Measurements from ENCODE around the gene COASY. TPM values are rescaled to one million over a fixed set of nuclear protein-coding genes. Genes with fewer than 3 reads are reported as not detected.
"Not testable (repeated sequence)": the region's sequence is repeated elsewhere in the genome, so short reads cannot be mapped to it uniquely, and the experiment has no call there.

COASY gene
- total and polyA plus RNA-seq, 8 donors, result 15.6 to 127 (median 82.4) TPM

GRCh38 chr17:42547001-42547461 is 14.9 kb upstream of the COASY start:
- WGBS, 5 donors, result 73 to 89% (median 81%) methylated on average over 10 to 23 of the region's 23 CpGs
- TF ChIP-seq POLR2A (IDR thresholded peaks at IDR 0.05) (no peak), CTCF (IDR thresholded peaks at IDR 0.05) (no peak), EP300 (IDR thresholded peaks at IDR 0.05) (no peak), POLR2AphosphoS5 (IDR thresholded peaks at IDR 0.05) (no peak)
- Histone ChIP-seq H3K4me1 (peaks cover 5 to 27% (median 20%) of the 10 kb centered on the region in 4 donors), H3K27me3 (no peaks in the 10 kb centered on the region), H3K4me3 (no peak overlapping the region), H3K9me3 (no peaks in the 10 kb centered on the region), H3K36me3 (peaks cover 21 to 40% (median 29%) of the 10 kb centered on the region in 4 donors), H3K27ac (no peak overlapping the region)
- DNase-seq, result no peak
- intact Hi-C loops (cut with DNase I; ENCODE audit: low total_unique reads), result no loop called here

DNA sequence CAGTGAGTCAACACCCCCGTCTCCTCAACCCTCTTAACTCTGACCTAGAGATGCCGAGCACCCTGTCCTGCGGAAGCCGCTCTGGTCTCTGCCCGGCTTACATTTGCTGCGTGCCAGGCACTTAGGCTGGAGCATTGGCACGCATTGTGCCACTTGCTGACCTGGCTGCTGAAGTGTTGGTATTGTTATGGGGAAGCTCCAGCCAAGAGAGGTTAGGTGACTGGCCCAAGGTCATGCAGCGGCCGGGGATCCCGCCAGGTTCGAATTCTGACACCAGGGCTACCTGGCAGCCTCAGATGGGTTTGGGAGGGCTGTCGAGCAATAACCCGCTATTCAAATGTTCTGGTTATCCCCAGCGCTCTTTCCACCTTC is 14.3 kb upstream of the COASY start:
- Histone ChIP-seq H3K27ac (peak overlapping the region in 1 of 5 donors; percentile 1), H3K36me3 (peaks cover 14 to 38% (median 23%) of the 10 kb centered on the region in 4 donors), H3K27me3 (no peaks in the 10 kb centered on the region), H3K4me1 (peaks cover 5 to 33% (median 22%) of the 10 kb centered on the region in 4 donors), H3K9me3 (no peaks in the 10 kb centered on the region), H3K4me3 (peak overlapping the region in 3 of 4 donors; percentile 39 to 55 (median 45))
- TF ChIP-seq EP300 (IDR thresholded peaks at IDR 0.05), result no peak
- no peak for TF ChIP-seq POLR2A (IDR thresholded peaks at IDR 0.05)
- no peak for TF ChIP-seq POLR2AphosphoS5 (IDR thresholded peaks at IDR 0.05)
- no peak for TF ChIP-seq CTCF (IDR thresholded peaks at IDR 0.05)
- intact Hi-C loops (cut with DNase I; ENCODE audit: low total_unique reads), result no loop called here
- peak in 1 of 2 donors; percentile 45 for DNase-seq
- 56 to 76% (median 72%) methylated on average over 5 to 14 of the region's 14 CpGs for WGBS, 5 donors

DNA sequence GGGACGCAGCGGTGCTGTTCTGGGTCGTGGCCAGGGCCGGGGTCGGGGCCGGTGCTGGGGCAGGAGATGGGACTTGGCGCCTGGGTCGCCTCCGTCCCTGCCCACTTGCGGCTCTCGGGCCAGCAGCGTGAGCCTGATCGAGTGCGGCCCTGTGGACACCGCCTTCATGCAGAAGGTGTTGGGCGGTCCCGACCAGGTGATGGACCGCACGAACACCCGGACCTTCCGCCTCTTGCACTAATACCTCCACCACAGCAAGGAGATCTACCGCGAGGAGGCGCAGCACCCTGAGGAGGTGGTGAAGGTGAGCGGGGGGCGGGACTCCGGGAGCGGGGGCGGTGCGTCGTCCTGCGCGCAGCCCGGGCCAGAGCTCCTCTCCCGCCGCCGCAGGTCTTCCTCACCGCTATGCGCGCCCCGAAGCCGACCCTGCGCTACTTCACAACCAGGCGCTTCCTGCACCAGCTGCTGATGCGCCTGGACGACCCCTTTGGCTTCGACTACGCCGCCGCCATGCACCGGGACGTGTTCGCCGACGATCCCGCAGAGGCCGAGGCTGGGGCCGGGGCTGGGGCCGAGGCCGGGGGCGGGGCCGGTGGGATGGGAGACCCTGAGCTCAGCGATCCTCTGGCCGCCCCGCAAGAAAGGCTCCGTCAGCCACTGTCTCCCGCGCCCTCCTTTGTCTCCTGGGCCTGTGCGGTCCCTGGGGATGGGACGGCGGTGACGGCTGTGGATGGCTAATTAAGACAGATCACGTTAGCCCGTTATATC is 13.7 kb upstream of the COASY start:
- Histone ChIP-seq H3K9me3 (no peaks in the 10 kb centered on the region), H3K27ac (peak overlapping the region in 1 of 5 donors; percentile 1), H3K27me3 (no peaks in the 10 kb centered on the region), H3K36me3 (peaks cover 8 to 37% (median 22%) of the 10 kb centered on the region in 4 donors), H3K4me3 (peak overlapping the region; percentile 32 to 55 (median 42)), H3K4me1 (peaks cover 7 to 38% (median 27%) of the 10 kb centered on the region in 4 donors)
- 9 to 38% (median 14%) methylated on average over 21 to 74 of the region's 74 CpGs for WGBS, 5 donors
- DNase-seq, result peak; percentile 94
- peak; percentile 7 to 81 (median 24) for TF ChIP-seq POLR2AphosphoS5 (IDR thresholded peaks at IDR 0.05)
- no peak for TF ChIP-seq POLR2A (IDR thresholded peaks at IDR 0.05)
- peak in 5 of 7 experiments; percentile 20 to 62 (median 57) for TF ChIP-seq CTCF (IDR thresholded peaks at IDR 0.05)
- no peak for TF ChIP-seq EP300 (IDR thresholded peaks at IDR 0.05)
- intact Hi-C loops (cut with DNase I; ENCODE audit: low total_unique reads), result no loop called here

DNA sequence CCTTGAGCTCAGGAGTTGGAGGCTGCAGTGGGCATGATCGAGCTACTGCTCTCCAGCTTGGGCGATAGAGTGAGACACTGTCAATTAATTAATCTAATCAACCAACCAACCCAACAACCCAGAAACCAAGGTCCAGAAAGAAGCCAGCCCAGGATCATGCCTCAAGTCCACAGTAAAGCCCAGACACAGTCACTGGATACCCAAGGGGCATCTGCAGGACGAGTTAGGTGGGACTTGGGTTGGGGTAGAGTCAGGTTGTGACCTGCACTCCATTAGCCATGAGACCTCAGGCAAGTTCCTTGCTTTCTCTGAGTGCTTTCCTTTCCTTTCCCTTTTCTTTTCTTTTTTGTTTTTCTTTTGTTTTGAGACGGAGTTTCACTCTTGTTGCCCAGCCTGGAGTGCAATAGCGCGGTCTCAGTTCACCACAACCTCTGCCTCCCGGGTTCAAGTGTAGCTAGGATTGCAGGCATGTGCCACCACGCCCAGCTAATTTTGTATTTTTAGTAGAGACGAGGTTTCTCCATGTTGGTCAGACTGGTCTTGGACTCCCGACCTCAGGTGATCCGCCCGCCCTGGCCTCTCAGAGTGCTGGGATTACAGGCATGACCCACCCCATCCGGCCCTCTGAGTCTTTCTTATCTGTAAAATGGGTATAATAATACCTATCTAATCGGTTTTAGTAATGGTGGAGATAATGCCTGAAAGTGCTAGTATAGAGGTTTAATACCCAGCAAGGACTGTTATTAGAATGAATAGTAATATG is 12.8 kb upstream of the COASY start:
- DNase-seq, result no peak
- 53 to 70% (median 63%) methylated on average over 14 of the region's 14 CpGs for WGBS, 5 donors
- Histone ChIP-seq H3K27me3 (no peaks in the 10 kb centered on the region), H3K4me1 (peaks cover 16 to 47% (median 36%) of the 10 kb centered on the region in 4 donors), H3K9me3 (no peaks in the 10 kb centered on the region), H3K36me3 (peaks cover 3 to 28% (median 13%) of the 10 kb centered on the region in 4 donors), H3K27ac (no peak overlapping the region), H3K4me3 (peak overlapping the region in 2 of 4 donors; percentile 39 to 55)
- intact Hi-C loops (cut with DNase I; ENCODE audit: low total_unique reads), result no loop called here
- TF ChIP-seq EP300 (IDR thresholded peaks at IDR 0.05) (no peak), POLR2A (IDR thresholded peaks at IDR 0.05) (no peak), CTCF (IDR thresholded peaks at IDR 0.05) (no peak), POLR2AphosphoS5 (IDR thresholded peaks at IDR 0.05) (no peak)

DNA sequence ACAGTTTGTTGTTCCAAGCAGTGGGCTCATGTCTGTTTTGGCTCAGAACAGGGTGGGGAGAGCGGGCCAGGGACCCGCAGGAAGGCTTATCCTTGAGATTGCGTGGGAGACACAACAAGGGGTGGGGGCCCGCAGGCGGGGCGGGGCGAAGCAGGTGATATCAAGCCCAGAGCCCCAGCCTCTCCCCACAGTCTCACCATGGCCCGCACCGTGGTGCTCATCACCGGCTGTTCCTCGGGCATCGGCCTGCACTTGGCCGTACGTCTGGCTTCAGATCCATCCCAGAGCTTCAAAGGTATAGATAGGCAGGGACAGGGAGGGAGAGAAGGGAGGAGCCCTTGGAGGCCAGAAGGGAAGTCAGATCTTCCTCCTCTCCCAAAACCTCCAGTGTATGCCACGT is 9.2 kb upstream of the COASY start, which contains the start of gene HSD17B1:
TSS of gene HSD17B1 (plus strand) at position 188 of the 400 bp plus-strand sequence. CDS start at position 199, 11 bp downstream.
- peak within 1 kb of the TSS in 4 of 5 donors; percentile 88 to 93 (median 92) for H3K27ac ChIP-seq
- peaks cover 22 to 55% (median 46%) of the 10 kb centered on the region in 4 donors for H3K4me1 ChIP-seq
- intact Hi-C loops (cut with DNase I; ENCODE audit: low total_unique reads); H3K27me3 ChIP-seq; H3K9me3 ChIP-seq; DNase-seq: not testable (repeated sequence)
- WGBS, 5 donors, result 88 to 93% (median 90%) methylated on average over 9 to 15 of the region's 15 CpGs
- H3K4me3 ChIP-seq, result peak within 1 kb of the TSS; percentile 66 to 86 (median 76)
- H3K36me3 ChIP-seq, result peaks cover 0 to 14% (median 6%) of the 10 kb centered on the region in 4 donors
